ENCODE data around the gene CPA5. TPM values are rescaled to one million over a fixed set of nuclear protein-coding genes. Genes with fewer than 3 reads are reported as not detected.

The CPA5 gene
- total RNA-seq, 2 experiments from 2014 or later = not detected

- no peaks in the 10 kb centered on the region for H3K4me1 ChIP-seq (ENCODE audit: insufficient read depth, low read length, poor library complexity, severe bottlenecking)
- no peaks in the 10 kb centered on the region for H3K36me3 ChIP-seq (ENCODE audit: insufficient read depth, low read length)
- no TSS peak for BruUV-seq (replicated peaks)
- no peak for TF ChIP-seq EZH2phosphoT487 (IDR thresholded peaks at IDR 0.05; ENCODE audit: borderline replicate concordance, low read depth, low read length)
- TF ChIP-seq CTCF (conservative IDR thresholded peaks at IDR 0.05; ENCODE audit: low read length) = no peak
- no peaks in the 10 kb centered on the region for H3K9me2 ChIP-seq (ENCODE audit: insufficient read depth, low read length)
- no peaks in the 10 kb centered on the region for H4K20me1 ChIP-seq (ENCODE audit: insufficient read depth, low read length)
- H3K9me3 ChIP-seq (ENCODE audit: low read length) = no peaks in the 10 kb centered on the region
- POLR2A ChIA-PET = no interaction called here
- no peak overlapping the region for H2AFZ ChIP-seq (ENCODE audit: low read length)
- H3K27ac ChIP-seq (ENCODE audit: low read depth, low read length, poor library complexity, severe bottlenecking) = no peak overlapping the region
- no peak overlapping the region for H3K4me3 ChIP-seq (ENCODE audit: low read depth, low read length, poor library complexity, severe bottlenecking)
- CTCF ChIA-PET (ENCODE audit: unreplicated experiment) = no interaction called here
- H3K4me2 ChIP-seq (ENCODE audit: low read length) = no peak overlapping the region
- intact Hi-C loops (cut with micrococcal nuclease; ENCODE audit: unreplicated experiment) = no loop called here
- no peak for DNase-seq (ENCODE audit: low spot score)
- no peaks in the 10 kb centered on the region for H3K79me2 ChIP-seq (ENCODE audit: insufficient read depth, low read depth, low read length)
Observed at GRCh38 chr7:130322615-130323014, 22.0 kb upstream of the CPA5 start.

- POLR2A ChIA-PET = no interaction called here
- H3K9me2 ChIP-seq (ENCODE audit: insufficient read depth, low read length) = no peaks in the 10 kb centered on the region
Observed at GRCh38 chr7:130324306-130324943, 20.2 kb upstream of the CPA5 start.

More at GRCh38 chr7:130324306-130324943, 20.2 kb upstream of the CPA5 start:
- Histone ChIP-seq H3K4me2 (ENCODE audit: low read length) (no peak overlapping the region), H3K36me3 (ENCODE audit: insufficient read depth, low read length) (no peaks in the 10 kb centered on the region), H4K20me1 (ENCODE audit: insufficient read depth, low read length) (no peaks in the 10 kb centered on the region), H3K9me3 (ENCODE audit: low read length) (no peaks in the 10 kb centered on the region), H2AFZ (ENCODE audit: low read length) (no peak overlapping the region), H3K4me3 (ENCODE audit: low read depth, low read length, poor library complexity, severe bottlenecking) (no peak overlapping the region), H3K4me1 (ENCODE audit: insufficient read depth, low read length, poor library complexity, severe bottlenecking) (no peaks in the 10 kb centered on the region), H3K79me2 (ENCODE audit: insufficient read depth, low read depth, low read length) (no peaks in the 10 kb centered on the region), H3K27ac (ENCODE audit: low read depth, low read length, poor library complexity, severe bottlenecking) (no peak overlapping the region)
- DNase-seq (ENCODE audit: low spot score) = no peak
- intact Hi-C loops (cut with micrococcal nuclease; ENCODE audit: unreplicated experiment) = no loop called here
- no TSS peak for BruUV-seq (replicated peaks)
- TF ChIP-seq EZH2phosphoT487 (IDR thresholded peaks at IDR 0.05; ENCODE audit: borderline replicate concordance, low read depth, low read length) (no peak), CTCF (conservative IDR thresholded peaks at IDR 0.05; ENCODE audit: low read length) (no peak)
- CTCF ChIA-PET (ENCODE audit: unreplicated experiment) = no interaction called here

Measured in OCI-LY7 (cell line).